ENCODE data around the gene ITGB3. TPM values are rescaled to one million over a fixed set of nuclear protein-coding genes. Genes with fewer than 3 reads are reported as not detected.

ITGB3 gene
- total RNA-seq, 3 donors from 2014 or later (not counting 1 experiment from before 2014, with no cell fraction given) = 4.2 to 30.6 (median 11.6) TPM

- 98% methylated on average over 3 of the region's 3 CpGs for WGBS (ENCODE audit: insufficient coverage)
- Histone ChIP-seq H3K4me3 (ENCODE audit: low read length) (no peak overlapping the region), H3K36me3 (ENCODE audit: control insufficient read depth, insufficient read depth, low read length) (no peaks in the 10 kb centered on the region), H3K27ac (ENCODE audit: low read length) (no peak overlapping the region), H3K4me1 (ENCODE audit: control insufficient read depth, insufficient read depth, low read length) (peaks cover 8% of the 10 kb centered on the region), H3K27me3 (ENCODE audit: control insufficient read depth, insufficient read depth, low read length) (no peaks in the 10 kb centered on the region), H3K9me3 (ENCODE audit: control insufficient read depth, insufficient read depth, low read length) (peaks cover 5% of the 10 kb centered on the region)
- no peak for ATAC-seq
- Mint-ChIP-seq H3K9me3 (no peaks in the 10 kb centered on the region), H3K27me3 (ENCODE audit: low read depth in 2 of 2) (peaks cover 0 to 2% of the 10 kb centered on the region in 2 donors), H3K27ac (no peak overlapping the region), H3K36me3 (no peaks in the 10 kb centered on the region), H3K4me3 (no peak overlapping the region), H3K4me1 (peaks cover 13 to 15% of the 10 kb centered on the region in 2 donors)
- intact Hi-C loops (cut with micrococcal nuclease) = no loop called here
- TF ChIP-seq, protein P1, sequence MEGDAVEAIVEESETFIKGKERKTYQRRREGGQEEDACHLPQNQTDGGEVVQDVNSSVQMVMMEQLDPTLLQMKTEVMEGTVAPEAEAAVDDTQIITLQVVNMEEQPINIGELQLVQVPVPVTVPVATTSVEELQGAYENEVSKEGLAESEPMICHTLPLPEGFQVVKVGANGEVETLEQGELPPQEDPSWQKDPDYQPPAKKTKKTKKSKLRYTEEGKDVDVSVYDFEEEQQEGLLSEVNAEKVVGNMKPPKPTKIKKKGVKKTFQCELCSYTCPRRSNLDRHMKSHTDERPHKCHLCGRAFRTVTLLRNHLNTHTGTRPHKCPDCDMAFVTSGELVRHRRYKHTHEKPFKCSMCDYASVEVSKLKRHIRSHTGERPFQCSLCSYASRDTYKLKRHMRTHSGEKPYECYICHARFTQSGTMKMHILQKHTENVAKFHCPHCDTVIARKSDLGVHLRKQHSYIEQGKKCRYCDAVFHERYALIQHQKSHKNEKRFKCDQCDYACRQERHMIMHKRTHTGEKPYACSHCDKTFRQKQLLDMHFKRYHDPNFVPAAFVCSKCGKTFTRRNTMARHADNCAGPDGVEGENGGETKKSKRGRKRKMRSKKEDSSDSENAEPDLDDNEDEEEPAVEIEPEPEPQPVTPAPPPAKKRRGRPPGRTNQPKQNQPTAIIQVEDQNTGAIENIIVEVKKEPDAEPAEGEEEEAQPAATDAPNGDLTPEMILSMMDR (IDR thresholded peaks at IDR 0.05) = no peak
- DNase-seq = no peak
Measured at GRCh38 chr17:47235506-47235905, 18.1 kb upstream of the ITGB3 start.

GRCh38 chr17:47235923-47236322 is 17.7 kb upstream of the ITGB3 start:
- H3K4me3 Mint-ChIP-seq = no peak overlapping the region
- intact Hi-C loops (cut with micrococcal nuclease) = no loop called here

GRCh38 chr17:47237841-47238240 is 15.8 kb upstream of the ITGB3 start:
- no peak overlapping the region for H3K27ac Mint-ChIP-seq
- intact Hi-C loops (cut with micrococcal nuclease) = no loop called here
- Histone ChIP-seq H3K4me3 (ENCODE audit: low read length) (no peak overlapping the region), H3K36me3 (ENCODE audit: control insufficient read depth, insufficient read depth, low read length) (no peaks in the 10 kb centered on the region), H3K9me3 (ENCODE audit: control insufficient read depth, insufficient read depth, low read length) (peaks cover 5% of the 10 kb centered on the region), H3K27ac (ENCODE audit: low read length) (no peak overlapping the region), H3K4me1 (ENCODE audit: control insufficient read depth, insufficient read depth, low read length) (peaks cover 8% of the 10 kb centered on the region), H3K27me3 (ENCODE audit: control insufficient read depth, insufficient read depth, low read length) (no peaks in the 10 kb centered on the region)
- no peak overlapping the region for H3K4me3 Mint-ChIP-seq
- no peaks in the 10 kb centered on the region for H3K27me3 Mint-ChIP-seq (ENCODE audit: low read depth in 2 of 2)
- no peaks in the 10 kb centered on the region for H3K9me3 Mint-ChIP-seq
- H3K36me3 Mint-ChIP-seq = no peaks in the 10 kb centered on the region
- TF ChIP-seq, protein P1 (IDR thresholded peaks at IDR 0.05) = no peak
- H3K4me1 Mint-ChIP-seq = peaks cover 15 to 16% of the 10 kb centered on the region in 2 donors
- DNase-seq = no peak
- 91% methylated on average over 7 of the region's 7 CpGs for WGBS (ENCODE audit: insufficient coverage)
- no peak for ATAC-seq

More at GRCh38 chr17:47235923-47236322, 17.7 kb upstream of the ITGB3 start:
- H3K9me3 Mint-ChIP-seq = no peaks in the 10 kb centered on the region
- H3K4me1 Mint-ChIP-seq = peaks cover 15 to 16% of the 10 kb centered on the region in 2 donors
- H3K36me3 Mint-ChIP-seq = no peaks in the 10 kb centered on the region
- peaks cover 8% of the 10 kb centered on the region for H3K4me1 ChIP-seq (ENCODE audit: control insufficient read depth, insufficient read depth, low read length)
- no peaks in the 10 kb centered on the region for H3K27me3 Mint-ChIP-seq (ENCODE audit: low read depth in 2 of 2)
- H3K27ac Mint-ChIP-seq = no peak overlapping the region
- DNase-seq (no peak), ATAC-seq (no peak)
- 100% methylated on average over 1 of the region's 2 CpGs for WGBS (ENCODE audit: insufficient coverage)
- H3K4me3 ChIP-seq (ENCODE audit: low read length) = no peak overlapping the region
- H3K36me3 ChIP-seq (ENCODE audit: control insufficient read depth, insufficient read depth, low read length) = no peaks in the 10 kb centered on the region
- H3K27ac ChIP-seq (ENCODE audit: low read length) = no peak overlapping the region
- TF ChIP-seq, protein P1 (IDR thresholded peaks at IDR 0.05) = no peak
- H3K27me3 ChIP-seq (ENCODE audit: control insufficient read depth, insufficient read depth, low read length) = no peaks in the 10 kb centered on the region
- peaks cover 5% of the 10 kb centered on the region for H3K9me3 ChIP-seq (ENCODE audit: control insufficient read depth, insufficient read depth, low read length)

GRCh38 chr17:47238321-47239010 is 15.2 kb upstream of the ITGB3 start:
- H3K27ac Mint-ChIP-seq = no peak overlapping the region
- H3K27ac ChIP-seq (ENCODE audit: low read length) = no peak overlapping the region

More at GRCh38 chr17:47238321-47239010, 15.2 kb upstream of the ITGB3 start:
- H3K4me3 Mint-ChIP-seq = no peak overlapping the region
- Histone ChIP-seq H3K9me3 (ENCODE audit: control insufficient read depth, insufficient read depth, low read length) (peaks cover 5% of the 10 kb centered on the region), H3K36me3 (ENCODE audit: control insufficient read depth, insufficient read depth, low read length) (no peaks in the 10 kb centered on the region), H3K4me1 (ENCODE audit: control insufficient read depth, insufficient read depth, low read length) (peaks cover 8% of the 10 kb centered on the region), H3K27me3 (ENCODE audit: control insufficient read depth, insufficient read depth, low read length) (no peaks in the 10 kb centered on the region), H3K4me3 (ENCODE audit: low read length) (no peak overlapping the region)
- ATAC-seq = no peak
- no peaks in the 10 kb centered on the region for H3K36me3 Mint-ChIP-seq
- no peak for DNase-seq
- H3K9me3 Mint-ChIP-seq = no peaks in the 10 kb centered on the region
- peaks cover 15 to 16% of the 10 kb centered on the region in 2 donors for H3K4me1 Mint-ChIP-seq
- H3K27me3 Mint-ChIP-seq (ENCODE audit: low read depth in 2 of 2) = no peaks in the 10 kb centered on the region
- intact Hi-C loops (cut with micrococcal nuclease) = no loop called here
- TF ChIP-seq, protein P1 (IDR thresholded peaks at IDR 0.05) = no peak
- 92% methylated on average over 29 of the region's 29 CpGs for WGBS (ENCODE audit: insufficient coverage)
